Activated T-helper 17 cell treated with anti-CD3 and anti-CD28 coated beads, Interleukin-2, amount 50 U/mL, for 72 hours (primary cell): Measurements from ENCODE around the gene RBP5. TPM values are rescaled to one million over a fixed set of nuclear protein-coding genes. Genes with fewer than 3 reads are reported as not detected.

ENCODE experiments used
- ATAC-seq: fragments of 150-1000 bp; cut with Tn5 transposase; replicated peaks from 2 replicates; pipeline ENCODE4 v1.10.0; 2021; ENCODE audit warnings: mild to moderate bottlenecking, moderate library complexity
- H3K27ac Mint-ChIP-seq: one replicate; pipeline ENCODE4 v1.8.0; 2022; ENCODE audit warnings: mixed read lengths
- H3K27me3 Mint-ChIP-seq: one replicate; pipeline ENCODE4 v1.8.0; 2022; ENCODE audit warnings: mixed read lengths
- H3K36me3 Mint-ChIP-seq: one replicate; pipeline ENCODE4 v1.8.0; 2022; ENCODE audit warnings: low read depth, mild to moderate bottlenecking, mixed read lengths
- H3K4me1 Mint-ChIP-seq: one replicate; pipeline ENCODE4 v1.8.0; 2022; ENCODE audit warnings: mixed read lengths
- H3K4me3 Mint-ChIP-seq: one replicate; pipeline ENCODE4 v1.8.0; 2022; ENCODE audit warnings: mild to moderate bottlenecking, mixed read lengths
- H3K9me3 Mint-ChIP-seq: one replicate; pipeline ENCODE4 v1.8.0; 2022; ENCODE audit warnings: mixed read lengths
- total RNA-seq, 2 donors: library from RNA; stranded (reverse); gene quantifications; one replicate each; pipeline ENCODE4 v1.2.3, GENCODE V29; 2022

RBP5 gene
- total RNA-seq, 2 donors from 2014 or later: not detected

- peaks cover 5% of the 10 kb centered on the region for H3K27me3 Mint-ChIP-seq
- H3K9me3 Mint-ChIP-seq: no peaks in the 10 kb centered on the region
- ATAC-seq: no peak
- H3K27ac Mint-ChIP-seq: no peak overlapping the region
- no peaks in the 10 kb centered on the region for H3K4me1 Mint-ChIP-seq
- peaks cover 9% of the 10 kb centered on the region for H3K36me3 Mint-ChIP-seq
- no peak overlapping the region for H3K4me3 Mint-ChIP-seq
Observed at GRCh38 chr12:7093486-7093885, 35.2 kb downstream of the RBP5 start.

- Mint-ChIP-seq H3K36me3 (peaks cover 4% of the 10 kb centered on the region), H3K4me3 (peak overlapping the region; percentile 84), H3K27me3 (peaks cover 5% of the 10 kb centered on the region), H3K27ac (no peak overlapping the region), H3K9me3 (no peaks in the 10 kb centered on the region), H3K4me1 (no peaks in the 10 kb centered on the region)
- no peak for ATAC-seq
Observed at GRCh38 chr12:7092986-7093460, 35.7 kb downstream of the RBP5 start.

GRCh38 chr12:7092229-7092985, 36.3 kb downstream of the RBP5 start, which contains the start of gene C1R:
Gene C1R, minus strand, starts transcription at chr12:7092445. Its CDS starts 57 bp downstream, at chr12:7092388.
- Mint-ChIP-seq H3K4me3 (peak within 1 kb of the TSS; percentile 84), H3K27ac (peak within 1 kb of the TSS; percentile 79), H3K27me3 (peaks cover 5% of the 10 kb centered on the region), H3K4me1 (no peaks in the 10 kb centered on the region), H3K36me3 (no peaks in the 10 kb centered on the region), H3K9me3 (no peaks in the 10 kb centered on the region)
- ATAC-seq: peak; percentile 82

GRCh38 chr12:7091660-7092228, 36.9 kb downstream of the RBP5 start:
- H3K9me3 Mint-ChIP-seq: no peaks in the 10 kb centered on the region
- H3K27ac Mint-ChIP-seq: peak overlapping the region; percentile 79

GRCh38 chr12:7091171-7091570, 37.5 kb downstream of the RBP5 start:
- Mint-ChIP-seq H3K9me3 (no peaks in the 10 kb centered on the region), H3K4me3 (peak overlapping the region; percentile 84), H3K27ac (no peak overlapping the region), H3K27me3 (peaks cover 5% of the 10 kb centered on the region), H3K36me3 (no peaks in the 10 kb centered on the region), H3K4me1 (no peaks in the 10 kb centered on the region)
- ATAC-seq: no peak

More at GRCh38 chr12:7091660-7092228, 36.9 kb downstream of the RBP5 start:
- no peaks in the 10 kb centered on the region for H3K4me1 Mint-ChIP-seq
- ATAC-seq: no peak
- H3K4me3 Mint-ChIP-seq: peak overlapping the region; percentile 84
- H3K27me3 Mint-ChIP-seq: peaks cover 5% of the 10 kb centered on the region
- no peaks in the 10 kb centered on the region for H3K36me3 Mint-ChIP-seq

GRCh38 chr12:7090222-7090998, 38.3 kb downstream of the RBP5 start:
- peaks cover 5% of the 10 kb centered on the region for H3K27me3 Mint-ChIP-seq
- H3K4me1 Mint-ChIP-seq: no peaks in the 10 kb centered on the region
- no peak for ATAC-seq
- H3K36me3 Mint-ChIP-seq: no peaks in the 10 kb centered on the region
- H3K27ac Mint-ChIP-seq: peak overlapping the region; percentile 20
- H3K9me3 Mint-ChIP-seq: no peaks in the 10 kb centered on the region
- no peak overlapping the region for H3K4me3 Mint-ChIP-seq

GRCh38 chr12:7089196-7089871, 39.4 kb downstream of the RBP5 start:
- Mint-ChIP-seq H3K4me3 (no peak overlapping the region), H3K27me3 (peaks cover 5% of the 10 kb centered on the region), H3K9me3 (no peaks in the 10 kb centered on the region), H3K27ac (no peak overlapping the region), H3K4me1 (no peaks in the 10 kb centered on the region), H3K36me3 (no peaks in the 10 kb centered on the region)
- no peak for ATAC-seq

GRCh38 chr12:7083125-7083524, 45.6 kb downstream of the RBP5 start:
- Mint-ChIP-seq H3K9me3 (no peaks in the 10 kb centered on the region), H3K36me3 (no peaks in the 10 kb centered on the region), H3K27me3 (no peaks in the 10 kb centered on the region), H3K4me3 (no peak overlapping the region), H3K27ac (no peak overlapping the region), H3K4me1 (no peaks in the 10 kb centered on the region)
- ATAC-seq: no peak

GRCh38 chr12:7081037-7081436, 47.7 kb downstream of the RBP5 start:
- H3K36me3 Mint-ChIP-seq: no peaks in the 10 kb centered on the region
- no peaks in the 10 kb centered on the region for H3K9me3 Mint-ChIP-seq
- H3K4me3 Mint-ChIP-seq: no peak overlapping the region
- no peak overlapping the region for H3K27ac Mint-ChIP-seq
- ATAC-seq: no peak
- peaks cover 3% of the 10 kb centered on the region for H3K4me1 Mint-ChIP-seq
- H3K27me3 Mint-ChIP-seq: no peaks in the 10 kb centered on the region

- H3K9me3 Mint-ChIP-seq: no peaks in the 10 kb centered on the region
- H3K4me3 Mint-ChIP-seq: no peak overlapping the region
- no peaks in the 10 kb centered on the region for H3K27me3 Mint-ChIP-seq
- no peak for ATAC-seq
- H3K36me3 Mint-ChIP-seq: no peaks in the 10 kb centered on the region
- peaks cover 9% of the 10 kb centered on the region for H3K4me1 Mint-ChIP-seq
- no peak overlapping the region for H3K27ac Mint-ChIP-seq
Observed at GRCh38 chr12:7079826-7080125, 48.9 kb downstream of the RBP5 start.

- H3K27me3 Mint-ChIP-seq: no peaks in the 10 kb centered on the region
- H3K4me3 Mint-ChIP-seq: no peak overlapping the region
- no peaks in the 10 kb centered on the region for H3K36me3 Mint-ChIP-seq
- H3K9me3 Mint-ChIP-seq: no peaks in the 10 kb centered on the region
- peaks cover 9% of the 10 kb centered on the region for H3K4me1 Mint-ChIP-seq
- no peak overlapping the region for H3K27ac Mint-ChIP-seq
- ATAC-seq: no peak
Observed at GRCh38 chr12:7078163-7078562, 50.5 kb downstream of the RBP5 start.

- Mint-ChIP-seq H3K4me1 (peaks cover 9% of the 10 kb centered on the region), H3K27ac (no peak overlapping the region), H3K27me3 (peaks cover 4% of the 10 kb centered on the region), H3K36me3 (no peaks in the 10 kb centered on the region), H3K4me3 (no peak overlapping the region), H3K9me3 (no peaks in the 10 kb centered on the region)
- no peak for ATAC-seq
Observed at GRCh38 chr12:7076493-7076892, 52.2 kb downstream of the RBP5 start.

- no peak overlapping the region for H3K4me3 Mint-ChIP-seq
- H3K36me3 Mint-ChIP-seq: no peaks in the 10 kb centered on the region
Observed at GRCh38 chr12:7075939-7076338, 52.8 kb downstream of the RBP5 start.

GRCh38 chr12:7075518-7075917, 53.2 kb downstream of the RBP5 start:
- Mint-ChIP-seq H3K27me3 (peaks cover 4% of the 10 kb centered on the region), H3K27ac (peak overlapping the region; percentile 20), H3K4me1 (peaks cover 9% of the 10 kb centered on the region), H3K36me3 (no peaks in the 10 kb centered on the region), H3K9me3 (no peaks in the 10 kb centered on the region), H3K4me3 (no peak overlapping the region)
- no peak for ATAC-seq

More at GRCh38 chr12:7075939-7076338, 52.8 kb downstream of the RBP5 start:
- peaks cover 9% of the 10 kb centered on the region for H3K4me1 Mint-ChIP-seq
- H3K27me3 Mint-ChIP-seq: peaks cover 4% of the 10 kb centered on the region
- peak overlapping the region; percentile 20 for H3K27ac Mint-ChIP-seq
- no peaks in the 10 kb centered on the region for H3K9me3 Mint-ChIP-seq
- ATAC-seq: no peak
